ENCODE results near the gene RNF167. TPM values are rescaled to one million over a fixed set of nuclear protein-coding genes. Genes with fewer than 3 reads are reported as not detected.

The RNF167 gene
- total and polyA plus RNA-seq, 2 of the 13 experiments (the other 11 are each of a cell fraction or from before 2014, with no cell fraction given), result 44.1 to 45.4 TPM

- TF ChIP-seq SNAPC4 (CRISPR knock-in tag; IDR thresholded peaks at IDR 0.05), result peak; percentile 77
- TF ChIP-seq ADNP (CRISPR knock-in tag; IDR thresholded peaks at IDR 0.05), result no peak
- no peak for TF ChIP-seq PTBP1 (IDR thresholded peaks at IDR 0.05; ENCODE audit: low read depth, low read length, poor library complexity, severe bottlenecking)
- 0 out of 2 replicates have a peak, but pooled peaks have one; percentile 8 for TF ChIP-seq ZNF547 (CRISPR knock-in tag; IDR thresholded peaks at IDR 0.05)
- TF ChIP-seq NFKB2 (CRISPR knock-in tag; IDR thresholded peaks at IDR 0.05; ENCODE audit: borderline replicate concordance), result peak; percentile 79
- TF ChIP-seq MXD1 (CRISPR knock-in tag; IDR thresholded peaks at IDR 0.05), result 0 out of 2 replicates have a peak, but pooled peaks have one; percentile 17
- TF ChIP-seq ZNF496 (CRISPR knock-in tag; IDR thresholded peaks at IDR 0.05; ENCODE audit: insufficient replicate concordance), result no peak
- TF ChIP-seq KDM6A (CRISPR knock-in tag; IDR thresholded peaks at IDR 0.05; ENCODE audit: low read depth), result no peak
- no peak for TF ChIP-seq SRSF9 (IDR thresholded peaks at IDR 0.05; ENCODE audit: borderline replicate concordance, insufficient read depth, low read depth, low read length, poor library complexity, severe bottlenecking)
- TF ChIP-seq ZNF512B (CRISPR knock-in tag; IDR thresholded peaks at IDR 0.05; ENCODE audit: borderline replicate concordance), result no peak
- peak; percentile 80; the same call in 1 of the 2 replicates for TF ChIP-seq KAT7 (CRISPR knock-in tag; IDR thresholded peaks at IDR 0.05; ENCODE audit: borderline replicate concordance)
- peak; percentile 47; the same call in 1 of the 2 replicates for TF ChIP-seq THAP7 (CRISPR knock-in tag; IDR thresholded peaks at IDR 0.05)
- peak; percentile 43; the same call in 1 of the 2 replicates for TF ChIP-seq KMT2A (CRISPR knock-in tag; IDR thresholded peaks at IDR 0.05)
Measured at GRCh38 chr17:4948166-4948930, 8.3 kb downstream of the RNF167 start, which contains the start of gene PFN1 (continued).

All from HepG2 (cell line).